ENCODE data around the gene PIGQ. TPM values are rescaled to one million over a fixed set of nuclear protein-coding genes. Genes with fewer than 3 reads are reported as not detected.

The PIGQ gene
- polyA plus RNA-seq, 12 donors, result 12.9 to 36.0 (median 17.9) TPM; not detected in 1

DNA sequence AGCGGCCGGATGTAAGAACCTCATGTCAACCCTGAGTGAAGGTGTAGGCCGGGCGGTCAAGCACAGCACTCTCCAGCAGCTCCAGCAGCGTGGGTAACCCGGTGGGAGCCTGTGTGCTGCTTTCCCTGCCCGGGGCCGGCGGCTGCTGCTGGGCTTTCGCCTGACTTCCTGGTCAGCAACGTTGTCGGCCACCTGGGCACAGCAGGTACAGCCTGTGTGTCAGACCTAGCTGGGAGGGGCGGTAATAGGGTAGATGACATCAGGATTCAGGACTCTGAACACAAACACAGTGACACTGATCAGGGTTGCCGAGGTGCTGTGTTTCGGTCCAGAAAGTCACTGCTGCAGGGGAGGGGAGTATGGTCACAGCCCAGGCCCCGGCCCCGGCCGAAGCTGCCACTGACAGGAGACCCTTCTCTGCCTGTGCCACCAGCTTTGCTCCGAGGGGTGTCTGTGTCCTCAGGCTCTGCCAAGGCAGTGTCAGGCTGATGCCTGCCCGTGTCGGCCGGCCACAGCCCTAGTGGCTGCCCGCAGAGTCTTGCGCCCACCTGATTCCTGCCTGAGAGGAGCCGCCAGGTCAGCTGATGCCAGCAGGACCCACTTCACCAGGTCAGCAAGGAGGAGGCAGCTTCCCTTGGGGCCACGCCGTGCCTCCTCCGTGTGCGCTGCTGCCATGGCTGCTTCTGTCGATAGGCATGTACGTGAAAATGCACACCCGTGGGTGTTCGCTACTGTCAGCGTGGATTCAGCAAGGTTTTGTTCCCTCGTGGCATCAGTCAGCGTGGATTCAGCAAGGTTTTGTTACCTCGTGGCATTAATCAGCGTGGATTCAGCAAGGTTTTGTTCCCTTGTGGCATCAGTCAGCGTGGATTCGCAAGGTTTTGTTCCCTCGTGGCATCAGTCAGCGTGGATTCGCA lies 29.3 kb downstream of the PIGQ start:
- DNase-seq, result no peak

DNA sequence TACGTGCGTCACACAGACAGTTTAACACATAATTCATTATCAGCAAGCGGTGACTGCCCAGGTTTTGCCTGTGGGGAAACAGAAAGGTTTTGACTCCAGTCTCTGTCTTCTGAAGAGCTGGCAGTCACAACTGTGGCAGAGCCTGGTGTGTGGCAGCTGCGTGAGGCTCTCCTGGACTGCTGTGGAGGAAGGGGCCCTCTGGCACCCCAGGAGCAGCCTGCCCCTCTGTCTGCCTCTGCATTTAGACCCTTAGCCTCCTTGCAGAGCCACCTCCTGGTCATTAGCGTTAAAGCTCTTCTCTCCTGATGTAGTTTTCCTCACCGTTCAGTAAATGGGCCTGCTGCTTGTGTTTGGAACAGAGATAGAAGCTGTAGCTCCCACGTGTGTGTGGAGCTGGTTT lies 31.0 kb downstream of the PIGQ start:
- no peak for DNase-seq

GRCh38 chr16:603933-604332 lies 34.2 kb downstream of the PIGQ start:
- no peak for DNase-seq

DNA sequence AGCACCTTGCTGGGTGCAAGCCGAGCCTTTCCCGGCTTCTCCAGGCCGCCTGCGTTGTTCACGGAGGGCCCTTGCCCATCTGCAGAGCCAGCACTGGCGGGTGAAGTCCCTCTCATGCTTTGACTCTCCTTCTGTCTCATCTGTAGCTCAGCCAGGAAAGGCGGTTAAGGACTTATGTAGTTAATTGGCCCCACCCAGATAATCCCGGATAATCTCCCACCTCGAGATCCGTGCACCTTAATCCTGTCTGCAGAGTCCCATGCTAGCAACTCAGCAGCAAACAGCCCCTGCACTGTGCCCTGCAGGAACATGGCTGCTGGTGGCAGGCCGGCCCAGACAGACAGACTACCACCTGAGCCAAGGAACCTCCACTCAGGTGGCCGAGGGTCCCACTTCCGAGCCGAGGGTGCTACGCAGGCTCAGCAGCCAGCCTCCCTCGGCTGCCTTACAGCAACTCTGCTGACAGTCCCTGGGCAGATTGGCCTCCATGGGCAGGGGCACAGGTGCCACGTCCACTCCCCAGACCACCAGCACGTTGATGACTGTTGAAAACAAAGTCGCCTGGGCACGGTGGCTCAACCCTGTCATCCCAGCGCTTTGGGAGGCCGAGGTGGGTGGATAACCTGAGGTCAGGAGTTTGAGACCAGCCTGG lies 37.0 kb downstream of the PIGQ start:
- DNase-seq, result no peak

- DNase-seq, result no peak
These were observed 38.3 kb downstream of the PIGQ start for GRCh38 chr16:608019-608418.

DNA sequence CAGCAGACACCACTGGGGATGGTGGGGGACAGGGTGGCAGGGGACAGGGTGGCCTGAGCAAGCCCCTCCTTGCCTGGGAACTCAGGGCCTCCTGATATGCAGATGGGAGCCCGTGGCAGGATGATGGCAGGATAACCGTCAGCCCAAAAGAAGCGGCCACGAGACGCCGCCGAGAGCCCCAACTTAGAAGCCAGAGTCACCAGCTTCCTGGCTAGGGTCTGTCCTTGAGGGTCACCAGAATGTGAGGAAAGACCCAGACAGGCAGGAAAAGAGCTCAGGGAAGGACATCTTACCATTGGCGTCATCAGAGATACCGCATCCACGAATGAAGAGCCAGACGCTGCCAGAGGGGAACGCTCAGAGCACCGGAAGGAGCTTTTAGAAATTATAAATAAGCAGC lies 39.5 kb downstream of the PIGQ start:
- no peak for DNase-seq

GRCh38 chr16:609984-610383 lies 40.2 kb downstream of the PIGQ start:
- no peak for DNase-seq

- no peak for DNase-seq
These were observed 41.0 kb downstream of the PIGQ start for GRCh38 chr16:610513-611381.

DNA sequence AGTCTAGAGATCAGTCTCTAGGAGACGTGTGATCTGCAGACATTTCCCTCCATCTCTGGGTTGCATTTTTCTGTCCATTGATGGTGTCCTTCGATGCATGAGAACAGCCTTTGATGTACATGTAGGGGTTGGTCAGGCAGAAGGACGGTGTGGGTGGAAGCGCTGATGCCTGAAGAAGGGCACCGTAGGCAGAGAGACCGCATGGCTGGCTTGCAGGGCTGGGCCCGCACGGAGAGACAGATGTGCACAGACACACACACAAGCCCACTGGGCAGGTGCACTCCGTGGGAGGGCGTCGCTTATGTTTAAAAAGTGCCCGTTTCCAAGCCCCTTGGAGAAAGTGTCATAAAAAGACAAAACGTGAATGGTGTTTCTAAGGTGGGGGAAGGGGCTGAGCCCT lies 45.4 kb downstream of the PIGQ start:
- DNase-seq, result no peak

DNA sequence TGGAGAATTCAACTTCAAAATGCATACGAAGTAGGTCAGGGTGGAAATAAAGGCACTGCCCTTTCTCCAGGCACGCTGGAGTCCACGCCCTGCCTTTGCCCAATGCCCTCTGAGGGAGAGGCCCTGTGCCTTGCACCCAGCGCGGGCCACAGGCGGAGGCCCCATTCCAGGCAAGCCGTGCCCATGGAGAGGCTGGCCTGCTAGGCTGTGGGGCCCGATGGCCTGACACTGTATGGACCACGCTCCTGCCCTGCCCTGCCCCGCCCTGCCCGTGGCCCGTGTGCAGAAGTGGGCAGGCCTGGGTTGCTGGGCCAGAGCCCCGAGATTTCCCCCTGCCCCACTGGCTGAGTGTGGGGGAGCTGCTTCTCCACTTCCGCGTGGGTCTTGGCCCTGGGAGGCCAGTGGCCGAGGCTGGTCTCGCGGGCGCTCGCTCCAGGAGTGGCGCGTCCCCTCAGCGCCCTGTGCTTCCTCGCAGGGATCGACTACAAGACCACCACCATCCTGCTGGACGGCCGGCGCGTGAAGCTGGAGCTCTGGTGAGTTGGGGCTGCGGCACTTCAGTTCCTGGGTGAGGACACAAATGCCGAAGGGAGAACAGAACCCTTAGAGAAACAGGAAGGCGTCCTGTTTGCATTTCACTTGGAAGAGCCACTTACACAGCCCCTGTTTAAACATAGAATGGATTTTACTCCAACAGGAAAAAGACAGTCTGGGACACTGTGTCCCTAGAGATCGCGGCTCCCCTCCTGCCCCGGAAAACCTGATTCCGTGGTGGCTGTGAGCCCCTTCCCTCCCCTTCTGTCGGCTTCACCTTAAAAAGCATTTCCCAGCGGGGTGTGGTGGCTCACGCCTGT lies 47.2 kb downstream of the PIGQ start:
- no peak for DNase-seq

DNA sequence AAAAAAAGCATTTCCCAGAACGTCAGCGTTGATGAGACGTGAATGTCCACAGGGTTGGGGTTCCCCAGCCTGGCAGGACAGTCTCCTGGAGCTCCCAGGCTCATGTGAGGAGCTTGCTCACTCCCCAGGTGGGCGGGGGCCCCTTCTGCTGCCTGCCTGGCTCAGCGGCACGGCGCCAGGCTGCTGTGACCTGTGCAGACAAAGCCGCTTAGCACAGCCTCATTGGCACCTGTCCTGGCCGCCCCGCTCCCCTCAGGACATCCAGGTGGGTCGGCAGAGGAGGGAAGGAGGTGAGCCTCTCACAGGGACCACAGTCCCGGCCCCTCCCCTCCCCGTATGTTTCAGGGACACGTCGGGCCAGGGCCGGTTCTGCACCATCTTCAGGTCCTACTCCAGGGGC lies 48.1 kb downstream of the PIGQ start:
- no peak for DNase-seq

DNA sequence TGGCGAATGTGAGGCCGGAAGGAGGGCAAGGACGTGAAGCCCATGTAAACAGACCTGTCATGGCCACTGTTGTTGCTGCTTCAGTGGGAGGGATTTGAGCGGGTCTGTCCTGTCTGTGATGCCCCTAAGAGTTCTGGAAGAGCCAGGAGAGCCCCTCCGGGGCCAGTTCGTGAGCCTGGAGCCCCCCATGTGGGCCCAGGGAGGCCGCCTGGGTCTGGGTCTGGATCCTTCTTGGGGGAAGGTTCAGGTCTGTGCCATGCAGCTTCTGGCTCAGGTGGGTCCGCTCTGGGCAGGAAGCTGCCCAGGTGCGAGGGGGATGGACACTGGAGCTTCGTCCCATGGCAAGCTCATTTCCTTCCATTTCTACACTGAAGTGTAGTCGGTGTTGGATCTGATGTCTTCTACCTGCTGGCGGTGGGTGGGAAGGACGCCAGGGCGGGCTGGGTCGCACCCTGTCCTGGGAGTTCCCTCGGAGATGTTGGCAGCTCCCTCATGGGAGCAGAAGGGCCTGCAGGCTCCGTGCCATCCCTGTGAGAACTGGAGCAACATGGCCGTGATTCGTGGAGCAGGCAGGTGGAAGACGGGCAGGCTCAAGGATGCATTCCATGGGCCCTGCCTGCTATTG lies 49.8 kb downstream of the PIGQ start:
- DNase-seq, result no peak

DNA sequence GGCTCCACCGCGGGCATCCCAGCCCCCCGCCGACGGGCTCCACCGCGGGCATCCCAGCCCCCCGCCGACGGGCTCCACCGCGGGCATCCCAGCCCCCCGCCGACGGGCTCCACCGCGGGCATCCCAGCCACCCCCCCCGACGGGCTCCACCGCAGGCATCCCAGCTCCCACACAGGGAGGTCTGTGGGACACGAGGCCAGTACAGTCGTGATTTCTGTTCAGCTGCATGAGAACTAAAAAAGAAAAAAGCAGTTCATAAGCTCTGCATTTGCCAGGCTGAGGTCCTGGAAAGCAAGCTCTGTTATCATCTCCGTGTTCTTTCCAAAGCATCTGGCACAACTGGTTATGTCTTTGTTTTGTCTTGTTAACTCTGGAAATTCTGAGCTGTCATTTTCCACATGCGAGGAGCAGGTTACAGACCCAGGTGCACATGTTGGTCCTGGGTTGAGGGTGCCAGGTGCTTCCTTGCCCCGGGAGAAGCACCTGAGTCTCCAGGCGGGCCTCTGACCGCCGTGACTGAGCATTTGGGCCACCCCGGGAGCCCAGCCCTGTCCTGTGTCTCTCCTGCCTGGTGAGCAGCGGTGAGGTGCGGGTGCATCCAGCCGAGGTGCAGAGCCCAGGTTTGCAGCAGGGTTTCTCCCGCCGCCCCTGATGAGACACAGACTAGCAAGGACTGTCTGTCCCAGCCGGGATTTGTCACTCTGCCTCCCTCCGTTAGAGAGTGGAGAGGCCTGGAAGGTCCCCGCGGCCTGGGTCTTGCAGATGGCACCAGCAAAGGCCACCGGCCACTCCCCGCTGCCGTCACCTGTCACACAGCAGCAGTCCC lies 51.1 kb downstream of the PIGQ start:
- no peak for DNase-seq

DNA sequence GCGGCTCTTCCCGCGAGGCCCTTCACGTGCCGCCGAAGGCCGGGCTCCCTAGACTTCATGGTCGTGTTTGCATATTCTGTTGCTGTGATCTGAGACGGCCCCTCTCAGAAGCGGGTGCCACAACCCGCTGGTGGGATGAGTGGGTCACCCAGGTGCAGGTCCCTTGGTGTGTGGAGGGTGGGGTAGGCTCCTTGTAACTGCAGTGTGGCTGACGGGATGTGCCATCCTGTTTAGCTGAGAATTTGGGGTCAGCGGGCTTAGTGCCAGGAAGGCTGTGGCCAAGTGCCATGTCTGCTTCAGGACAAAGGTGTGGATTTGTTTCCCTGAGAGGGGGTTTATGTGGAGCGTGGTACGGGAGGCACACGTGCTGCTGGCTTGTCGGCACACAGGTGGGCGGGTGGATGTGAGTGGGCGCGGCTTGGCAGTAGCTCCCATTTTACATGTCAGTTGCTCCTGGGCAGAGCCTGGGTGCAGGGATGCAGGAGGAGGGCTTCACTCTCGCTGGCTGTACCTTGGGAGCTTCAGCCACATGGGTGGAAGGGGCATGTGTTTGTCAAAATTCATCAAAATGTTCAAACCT lies 51.8 kb downstream of the PIGQ start:
- no peak for DNase-seq

DNA sequence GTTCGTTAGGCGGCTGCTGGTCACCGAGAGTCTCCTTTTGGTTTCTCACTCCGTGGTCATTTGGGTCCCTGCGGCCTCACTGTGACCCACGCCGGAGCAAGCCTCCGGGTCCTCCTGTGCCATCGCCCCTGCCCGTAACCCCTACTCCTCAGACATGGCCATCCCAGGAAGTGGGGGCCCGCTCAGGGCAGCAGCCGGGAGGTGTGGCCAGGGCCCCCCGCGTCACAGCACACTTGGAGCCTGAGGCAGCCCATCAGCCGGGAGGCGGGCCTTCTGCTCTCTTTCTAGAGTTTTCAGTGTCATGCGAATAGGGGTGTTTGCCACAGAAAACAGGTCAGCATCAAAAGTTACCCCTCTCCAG lies 53.1 kb downstream of the PIGQ start:
- no peak for DNase-seq

DNA sequence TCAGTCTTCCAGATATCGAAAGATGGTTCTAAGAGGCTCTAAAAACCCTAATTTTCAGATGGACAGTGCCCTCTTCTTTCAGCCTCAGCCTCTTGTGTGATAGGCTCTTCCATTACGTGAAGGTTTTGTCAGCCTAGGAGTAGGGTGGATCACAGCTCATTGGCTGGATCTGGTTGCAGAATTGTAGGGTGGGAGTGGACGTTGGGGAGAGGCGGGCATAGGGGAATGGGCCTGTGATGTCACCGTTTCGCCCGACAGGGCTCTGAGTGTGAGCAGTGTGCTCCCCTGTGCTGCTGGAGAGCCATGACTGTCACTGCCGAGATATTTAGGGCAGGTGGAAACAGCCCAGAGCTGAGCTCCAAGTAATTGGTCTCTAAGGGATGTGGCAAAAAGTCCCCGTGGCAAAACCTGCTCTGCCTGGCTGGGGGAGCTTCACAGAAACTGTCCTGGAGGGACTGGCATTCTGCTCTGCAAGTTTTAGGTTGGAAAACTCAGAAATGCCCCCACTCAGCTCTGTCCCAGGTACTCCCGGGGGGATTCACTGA lies 54.8 kb downstream of the PIGQ start:
- no peak for DNase-seq

DNA sequence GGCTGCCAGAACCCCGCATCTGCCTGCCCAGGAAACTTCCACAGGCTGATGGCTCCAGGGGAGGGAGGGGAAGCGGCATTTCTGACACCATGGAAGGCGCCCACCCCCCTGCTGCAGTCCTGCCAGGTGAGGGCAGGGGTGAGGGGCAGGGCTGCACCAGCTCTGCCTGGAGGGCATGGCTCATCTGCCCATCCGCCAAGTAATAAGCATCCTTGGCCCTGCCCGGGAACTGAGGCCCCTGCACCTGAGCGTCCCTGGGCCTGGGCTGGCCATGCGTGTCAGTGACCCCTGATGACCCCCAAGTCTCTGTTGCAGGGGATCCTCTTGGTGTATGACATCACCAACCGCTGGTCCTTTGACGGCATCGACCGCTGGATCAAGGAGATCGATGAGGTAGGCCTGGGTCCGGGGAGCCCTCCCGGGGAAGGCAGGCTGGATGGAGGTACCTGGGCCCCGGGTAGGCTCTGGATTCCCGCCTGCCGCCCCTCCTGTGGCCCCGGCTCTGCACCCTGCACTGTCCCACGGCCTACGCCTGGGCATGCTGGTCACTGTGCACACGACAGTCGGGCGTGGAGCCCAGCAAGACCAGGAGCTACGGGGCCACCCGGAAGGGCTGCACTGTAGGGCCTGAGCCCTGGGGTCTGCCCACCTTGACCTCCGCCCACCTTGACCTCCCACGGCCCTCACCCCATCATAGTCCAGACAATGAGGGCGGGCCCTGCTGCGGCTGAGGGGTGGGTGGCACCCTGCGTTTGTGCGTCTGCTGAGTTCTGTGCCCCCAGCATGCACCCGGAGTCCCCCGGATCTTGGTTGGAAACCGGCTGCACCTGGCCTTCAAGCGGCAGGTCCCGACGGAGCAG lies 55.6 kb downstream of the PIGQ start:
- DNase-seq, result no peak

Measured in muscle of arm (tissue), 12 donors.